Loucy (cell line): ENCODE results near the gene TEAD4.
"Not testable (repeated sequence)": the region's sequence is repeated elsewhere in the genome, so short reads cannot be mapped to it uniquely, and the experiment has no call there.

Experiments
- H2AFZ ChIP-seq: fragments of 200-600 bp; sonication (generic); 2 replicates; pipeline ENCODE4 v1.6.0; 2016; ENCODE audit warnings: antibody characterized with exemption, mild to moderate bottlenecking, low read length, moderate library complexity
- H3F3A ChIP-seq: fragments of 200-600 bp; 2 replicates; pipeline ENCODE4 v1.6.0; 2016; ENCODE audit warnings: antibody characterized with exemption, low read depth, mild to moderate bottlenecking
- H3K27me3 ChIP-seq: fragments of 200-600 bp; sonication (generic); 2 replicates; pipeline ENCODE4 v1.6.1; 2014; ENCODE audit warnings: low read length, mild to moderate bottlenecking; ENCODE audit not compliant: insufficient read depth, poor library complexity, severe bottlenecking
- H3K36me3 ChIP-seq: fragments of 200-600 bp; sonication (generic); 2 replicates; pipeline ENCODE4 v1.6.1; 2016; ENCODE audit warnings: low read length; ENCODE audit not compliant: insufficient read depth
- H3K4me1 ChIP-seq: fragments of 200-600 bp; sonication (generic); 2 replicates; pipeline ENCODE4 v1.5.1; 2014; ENCODE audit warnings: low read length, mild to moderate bottlenecking; ENCODE audit not compliant: insufficient read depth, poor library complexity, severe bottlenecking
- H3K4me2 ChIP-seq: fragments of 200-600 bp; sonication (generic); 2 replicates; pipeline ENCODE4 v1.6.0; 2014; ENCODE audit warnings: antibody characterized with exemption, low read length, low read depth, mild to moderate bottlenecking; ENCODE audit not compliant: poor library complexity, severe bottlenecking
- H3K4me3 ChIP-seq: fragments of 200-600 bp; sonication (generic); 2 replicates; pipeline ENCODE4 v1.5.1; 2014; ENCODE audit warnings: low read length, mild to moderate bottlenecking, mixed read lengths; ENCODE audit not compliant: poor library complexity, severe bottlenecking
- H3K79me2 ChIP-seq: fragments of 200-600 bp; sonication (generic); 2 replicates; pipeline ENCODE4 v1.6.1; 2014; ENCODE audit warnings: low read length; ENCODE audit not compliant: insufficient read depth
- H3K9ac ChIP-seq: fragments of 200-600 bp; sonication (generic); 2 replicates; pipeline ENCODE4 v1.6.0; 2014; ENCODE audit warnings: mild to moderate bottlenecking, low read depth, low read length, moderate library complexity; ENCODE audit not compliant: poor library complexity, severe bottlenecking
- H3K9me2 ChIP-seq: fragments of 200-600 bp; sonication (generic); replicated peaks from 2 replicates; pipeline ENCODE4 v1.6.1; 2016; ENCODE audit warnings: low read depth, low read length, mixed read lengths
- H3K9me3 ChIP-seq: fragments of 200-600 bp; sonication (generic); 2 replicates; pipeline ENCODE4 v1.6.1; 2014; ENCODE audit warnings: mild to moderate bottlenecking, antibody characterized with exemption, low read length, low read depth; ENCODE audit not compliant: insufficient read depth
- H4K20me1 ChIP-seq: fragments of 200-600 bp; sonication (generic); 2 replicates; pipeline ENCODE4 v1.6.0; 2014; ENCODE audit warnings: antibody characterized with exemption, low read length, mild to moderate bottlenecking; ENCODE audit not compliant: insufficient read depth, poor library complexity, severe bottlenecking
- EZH2phosphoT487 ChIP-seq: fragments of 200-600 bp; IDR thresholded peaks from 2 replicates; pipeline ENCODE4 v1.6.1; 2018; ENCODE audit warnings: antibody characterized with exemption, mild to moderate bottlenecking, moderate library complexity, borderline replicate concordance
- TF ChIP-seq, protein P1 (sequence below): fragments of 200-600 bp; sonication (generic); conservative IDR thresholded peaks from 2 replicates; pipeline ENCODE4 v1.5.1; 2014; ENCODE audit warnings: mild to moderate bottlenecking, antibody characterized with exemption, low read length

Gene TEAD4

DNA sequence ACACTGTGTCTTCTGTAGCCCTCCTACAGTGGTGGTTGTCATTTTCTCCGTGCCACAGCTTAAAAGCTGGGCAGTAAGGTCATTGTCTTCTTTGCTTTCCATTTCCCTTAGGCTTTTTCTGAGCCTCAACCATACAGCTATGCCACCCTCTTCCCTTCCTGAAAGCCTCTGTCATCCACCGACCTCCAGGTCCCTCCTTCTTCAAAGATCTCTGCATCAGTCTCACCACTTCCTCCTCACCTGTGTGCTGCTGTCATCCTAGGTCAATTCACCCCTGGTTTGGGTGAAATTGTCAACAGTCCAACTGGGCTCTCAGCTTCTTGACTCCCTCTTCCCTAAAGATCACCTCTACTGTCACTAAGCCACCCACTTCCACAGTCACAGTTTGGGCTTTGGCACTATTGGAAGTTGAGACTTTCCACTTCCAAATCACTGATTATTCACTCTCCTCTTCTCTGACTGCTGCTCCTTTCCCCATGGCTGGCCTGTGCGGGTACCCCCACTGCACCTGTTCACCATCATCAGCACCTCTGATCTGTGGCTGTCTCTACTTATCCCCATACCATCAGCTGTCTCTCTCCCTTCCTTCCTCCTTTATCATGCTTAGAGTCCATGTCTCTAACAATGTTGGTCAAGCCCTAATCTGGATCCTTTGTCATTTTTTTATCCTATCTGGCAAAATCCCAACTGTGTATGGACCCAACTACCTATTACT is 102.5 kb downstream of the TEAD4 start:
- H3K9me3 ChIP-seq = no peaks in the 10 kb centered on the region
- no peaks in the 10 kb centered on the region for H3F3A ChIP-seq
- H3K9ac ChIP-seq = no peak overlapping the region
- TF ChIP-seq, protein P1, sequence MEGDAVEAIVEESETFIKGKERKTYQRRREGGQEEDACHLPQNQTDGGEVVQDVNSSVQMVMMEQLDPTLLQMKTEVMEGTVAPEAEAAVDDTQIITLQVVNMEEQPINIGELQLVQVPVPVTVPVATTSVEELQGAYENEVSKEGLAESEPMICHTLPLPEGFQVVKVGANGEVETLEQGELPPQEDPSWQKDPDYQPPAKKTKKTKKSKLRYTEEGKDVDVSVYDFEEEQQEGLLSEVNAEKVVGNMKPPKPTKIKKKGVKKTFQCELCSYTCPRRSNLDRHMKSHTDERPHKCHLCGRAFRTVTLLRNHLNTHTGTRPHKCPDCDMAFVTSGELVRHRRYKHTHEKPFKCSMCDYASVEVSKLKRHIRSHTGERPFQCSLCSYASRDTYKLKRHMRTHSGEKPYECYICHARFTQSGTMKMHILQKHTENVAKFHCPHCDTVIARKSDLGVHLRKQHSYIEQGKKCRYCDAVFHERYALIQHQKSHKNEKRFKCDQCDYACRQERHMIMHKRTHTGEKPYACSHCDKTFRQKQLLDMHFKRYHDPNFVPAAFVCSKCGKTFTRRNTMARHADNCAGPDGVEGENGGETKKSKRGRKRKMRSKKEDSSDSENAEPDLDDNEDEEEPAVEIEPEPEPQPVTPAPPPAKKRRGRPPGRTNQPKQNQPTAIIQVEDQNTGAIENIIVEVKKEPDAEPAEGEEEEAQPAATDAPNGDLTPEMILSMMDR = no peak
- TF ChIP-seq EZH2phosphoT487 = no peak
- no peaks in the 10 kb centered on the region for H3K27me3 ChIP-seq
- H3K4me3 ChIP-seq = no peak overlapping the region
- no peaks in the 10 kb centered on the region for H4K20me1 ChIP-seq
- no peak overlapping the region for H3K4me2 ChIP-seq
- no peaks in the 10 kb centered on the region for H3K9me2 ChIP-seq
- no peaks in the 10 kb centered on the region for H3K4me1 ChIP-seq
- no peaks in the 10 kb centered on the region for H3K36me3 ChIP-seq
- H2AFZ ChIP-seq = no peak overlapping the region
- H3K79me2 ChIP-seq = no peaks in the 10 kb centered on the region

DNA sequence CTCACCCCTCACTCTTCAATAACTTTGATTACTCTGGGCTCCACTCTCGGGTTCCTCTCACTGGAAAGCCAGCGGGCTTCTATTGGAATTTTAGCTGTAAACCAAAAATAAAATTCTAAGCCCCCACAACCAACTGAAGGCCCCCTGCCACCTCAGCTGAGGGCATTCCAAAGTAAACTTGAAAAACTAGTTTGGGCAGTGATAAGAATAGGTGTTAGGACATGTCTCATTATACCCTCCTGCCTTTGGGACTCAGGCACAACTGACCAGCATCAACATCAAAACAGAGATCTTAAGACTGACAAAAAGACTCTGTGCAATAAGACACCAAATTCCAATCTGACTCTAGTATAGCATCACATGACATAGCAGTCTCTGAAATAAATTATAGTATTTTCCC is 106.1 kb downstream of the TEAD4 start:
- no peak overlapping the region for H2AFZ ChIP-seq
- no peak overlapping the region for H3K9ac ChIP-seq
- H3K4me2 ChIP-seq = no peak overlapping the region
- no peaks in the 10 kb centered on the region for H3K36me3 ChIP-seq
- H3K79me2 ChIP-seq = no peaks in the 10 kb centered on the region
- H3K27me3 ChIP-seq = no peaks in the 10 kb centered on the region
- H3F3A ChIP-seq = no peaks in the 10 kb centered on the region
- H3K4me3 ChIP-seq = no peak overlapping the region
- H3K9me2 ChIP-seq = no peaks in the 10 kb centered on the region
- no peaks in the 10 kb centered on the region for H4K20me1 ChIP-seq
- H3K4me1 ChIP-seq = no peaks in the 10 kb centered on the region
- TF ChIP-seq, protein P1 = no peak
- TF ChIP-seq EZH2phosphoT487 = no peak
- H3K9me3 ChIP-seq = no peaks in the 10 kb centered on the region

DNA sequence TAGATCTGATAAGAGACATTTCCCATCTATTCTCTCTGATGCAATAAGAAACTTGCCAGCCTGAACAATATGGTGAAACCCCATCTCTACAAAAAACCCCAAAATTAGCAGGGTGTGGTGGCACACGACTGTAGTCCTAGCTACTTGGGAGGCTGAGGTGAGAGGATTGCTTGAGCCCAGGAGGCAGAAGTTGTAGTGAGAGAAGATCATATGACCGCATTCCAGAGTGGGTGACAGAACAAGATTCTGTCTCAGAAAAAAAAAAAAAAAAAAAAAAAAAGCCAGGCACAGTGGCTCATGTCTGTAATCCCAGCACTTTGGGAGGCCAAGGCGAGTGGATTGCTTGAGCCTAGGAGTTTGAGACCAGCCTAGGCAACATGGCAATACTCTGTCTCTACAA is 106.6 kb downstream of the TEAD4 start:
- H3K36me3 ChIP-seq, H3K9ac ChIP-seq, H3K4me2 ChIP-seq, H3F3A ChIP-seq, H3K9me2 ChIP-seq, H3K79me2 ChIP-seq, H3K4me3 ChIP-seq, H3K9me3 ChIP-seq, H2AFZ ChIP-seq, H4K20me1 ChIP-seq, H3K4me1 ChIP-seq, H3K27me3 ChIP-seq: not testable (repeated sequence)

DNA sequence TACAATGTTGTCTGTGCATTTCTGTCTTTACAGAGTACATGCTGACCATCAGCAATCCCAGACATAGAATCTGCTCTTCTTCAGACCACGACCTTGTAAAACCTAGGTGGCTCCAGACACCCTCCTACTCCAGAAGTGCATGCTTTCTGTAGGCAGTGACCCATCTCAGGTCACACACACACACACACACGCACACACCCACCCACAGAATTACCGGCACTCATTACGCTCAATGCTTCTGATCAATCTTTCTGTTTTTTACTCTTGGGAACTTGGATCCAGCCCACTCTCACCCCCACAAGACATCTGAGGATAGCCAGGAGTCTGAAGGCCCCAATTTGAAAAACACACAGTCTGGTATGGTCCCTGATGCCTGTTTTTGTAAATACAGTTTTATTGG is 110.5 kb downstream of the TEAD4 start:
- no peaks in the 10 kb centered on the region for H3K9me3 ChIP-seq
- no peaks in the 10 kb centered on the region for H3F3A ChIP-seq
- no peak overlapping the region for H3K4me3 ChIP-seq
- no peaks in the 10 kb centered on the region for H4K20me1 ChIP-seq
- no peak for TF ChIP-seq EZH2phosphoT487
- TF ChIP-seq, protein P1 = no peak
- no peaks in the 10 kb centered on the region for H3K4me1 ChIP-seq
- H2AFZ ChIP-seq = no peak overlapping the region
- H3K4me2 ChIP-seq = no peak overlapping the region
- no peaks in the 10 kb centered on the region for H3K36me3 ChIP-seq
- no peaks in the 10 kb centered on the region for H3K9me2 ChIP-seq
- H3K9ac ChIP-seq = no peak overlapping the region
- no peaks in the 10 kb centered on the region for H3K79me2 ChIP-seq
- no peaks in the 10 kb centered on the region for H3K27me3 ChIP-seq
